Neural cell (in vitro differentiated cells): ENCODE results near the gene CARMIL1.

Experiments
- CTCF ChIP-seq: fragments of 450-650 bp; IDR thresholded peaks from 2 replicates; pipeline ENCODE4 v1.5.1; 2014; ENCODE audit warnings: antibody characterized with exemption, mild to moderate bottlenecking, moderate library complexity; ENCODE audit not compliant: poor library complexity, severe bottlenecking
- EP300 ChIP-seq: fragments of 450-650 bp; conservative IDR thresholded peaks from 2 replicates; pipeline ENCODE4 v1.6.1; 2014; ENCODE audit warnings: antibody characterized with exemption, mild to moderate bottlenecking, moderate library complexity; ENCODE audit not compliant: poor library complexity, severe bottlenecking
- EZH2 ChIP-seq: fragments of 200-600, 300-800 bp; shearing (Covaris generic), sonication (generic); IDR thresholded peaks from 2 replicates; pipeline ENCODE4 v1.6.1; 2014; ENCODE audit warnings: antibody characterized with exemption, low read length, borderline replicate concordance, mild to moderate bottlenecking; ENCODE audit not compliant: insufficient read depth, poor library complexity, severe bottlenecking
- MXI1 ChIP-seq: fragments of 450-650 bp; conservative IDR thresholded peaks from 2 replicates; pipeline ENCODE4 v1.6.1; 2014; ENCODE audit warnings: antibody characterized with exemption, mild to moderate bottlenecking; ENCODE audit not compliant: poor library complexity, severe bottlenecking
- POLR2AphosphoS5 ChIP-seq: IDR thresholded peaks from 2 replicates; pipeline ENCODE4 v1.6.1; 2012
- RAD21 ChIP-seq: fragments of 450-650 bp; conservative IDR thresholded peaks from 2 replicates; pipeline ENCODE4 v1.6.1; 2014; ENCODE audit warnings: antibody characterized with exemption, mild to moderate bottlenecking, moderate library complexity
- REST ChIP-seq: IDR thresholded peaks from 2 replicates; pipeline ENCODE4 v1.6.1; 2012; ENCODE audit warnings: borderline replicate concordance
- TAF1 ChIP-seq: IDR thresholded peaks from 2 replicates; pipeline ENCODE4 v1.6.1; 2012; ENCODE audit warnings: low read depth

GRCh38 chr6:25381077-25381476, 101.9 kb downstream of the CARMIL1 start:
- TF ChIP-seq CTCF (no peak), RAD21 (no peak), POLR2AphosphoS5 (no peak), EZH2 (no peak), REST (no peak), EP300 (no peak), MXI1 (no peak), TAF1 (no peak)
